ENCODE results near the gene MLX.
"Not testable (repeated sequence)": the region's sequence is repeated elsewhere in the genome, so short reads cannot be mapped to it uniquely, and the experiment has no call there.

The MLX gene

DNA sequence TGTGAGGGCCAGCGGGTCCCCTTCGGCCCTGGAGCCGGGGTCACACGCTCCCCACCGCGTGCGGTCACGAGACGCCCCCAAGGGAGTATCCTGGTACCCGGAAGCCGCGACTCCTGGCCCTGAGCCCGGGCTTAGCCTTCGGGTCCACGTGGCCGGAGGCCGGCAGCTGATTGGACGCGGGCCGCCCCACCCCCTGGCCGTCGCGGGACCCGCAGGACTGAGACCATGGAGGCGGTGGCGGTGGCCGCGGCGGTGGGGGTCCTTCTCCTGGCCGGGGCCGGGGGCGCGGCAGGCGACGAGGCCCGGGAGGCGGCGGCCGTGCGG is 30.9 kb upstream of the MLX start, which contains the start of gene NAGLU:
Gene NAGLU (plus strand): TSS at position 194 of the 324 bp plus-strand sequence. CDS start 32 bp downstream, at position 226.
- peak; percentile 99 for DNase-seq (ENCODE audit: low spot score)
- in situ Hi-C loops (cut with MboI; ENCODE audit: low pct_unique_long_range_greater_than_20kb, low sequenced_read_pairs, unreplicated experiment) = no loop called here
- no peak for TF ChIP-seq CTCF (IDR thresholded peaks at IDR 0.05; ENCODE audit: extremely low read depth, insufficient read depth, missing control alignments)

DNA sequence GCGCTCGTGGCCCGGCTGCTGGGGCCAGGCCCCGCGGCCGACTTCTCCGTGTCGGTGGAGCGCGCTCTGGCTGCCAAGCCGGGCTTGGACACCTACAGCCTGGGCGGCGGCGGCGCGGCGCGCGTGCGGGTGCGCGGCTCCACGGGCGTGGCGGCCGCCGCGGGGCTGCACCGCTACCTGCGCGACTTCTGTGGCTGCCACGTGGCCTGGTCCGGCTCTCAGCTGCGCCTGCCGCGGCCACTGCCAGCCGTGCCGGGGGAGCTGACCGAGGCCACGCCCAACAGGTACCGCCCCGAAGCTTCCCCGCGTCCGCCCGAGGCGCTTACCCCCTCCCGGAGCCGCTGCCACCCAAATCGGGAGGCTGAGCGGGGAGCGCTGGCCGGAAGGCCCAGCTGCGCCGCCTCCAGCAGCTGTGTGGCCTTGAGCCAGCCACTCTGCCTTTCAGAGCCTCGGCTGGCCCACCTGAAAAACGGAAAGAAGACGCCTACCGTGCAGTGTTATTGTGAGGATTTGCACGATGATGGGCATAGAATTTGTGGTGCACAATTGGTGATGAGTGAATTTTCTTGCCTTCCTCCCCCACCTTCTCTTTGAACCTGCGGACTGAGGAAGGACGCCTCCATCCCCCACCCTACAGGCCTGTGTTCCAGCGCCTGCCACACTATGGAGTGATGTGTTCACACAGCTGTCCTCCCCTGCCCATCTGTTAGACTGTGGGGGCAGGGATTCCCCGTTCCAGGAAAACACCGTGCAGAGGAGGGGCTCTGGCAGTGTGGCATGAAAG is 30.3 kb upstream of the MLX start:
- in situ Hi-C loops (cut with MboI; ENCODE audit: low pct_unique_long_range_greater_than_20kb, low sequenced_read_pairs, unreplicated experiment) = no loop called here
- peak; percentile 95 for DNase-seq (ENCODE audit: low spot score)

GRCh38 chr17:42537156-42537805 is 29.6 kb upstream of the MLX start:
- TF ChIP-seq CTCF (IDR thresholded peaks at IDR 0.05; ENCODE audit: extremely low read depth, insufficient read depth, missing control alignments) = no peak
- no peak for DNase-seq (ENCODE audit: low spot score)
- in situ Hi-C loops (cut with MboI; ENCODE audit: low pct_unique_long_range_greater_than_20kb, low sequenced_read_pairs, unreplicated experiment) = no loop called here

More for the DNA sequence above, 30.3 kb upstream of the MLX start:
- TF ChIP-seq CTCF (IDR thresholded peaks at IDR 0.05; ENCODE audit: extremely low read depth, insufficient read depth, missing control alignments) = no peak

DNA sequence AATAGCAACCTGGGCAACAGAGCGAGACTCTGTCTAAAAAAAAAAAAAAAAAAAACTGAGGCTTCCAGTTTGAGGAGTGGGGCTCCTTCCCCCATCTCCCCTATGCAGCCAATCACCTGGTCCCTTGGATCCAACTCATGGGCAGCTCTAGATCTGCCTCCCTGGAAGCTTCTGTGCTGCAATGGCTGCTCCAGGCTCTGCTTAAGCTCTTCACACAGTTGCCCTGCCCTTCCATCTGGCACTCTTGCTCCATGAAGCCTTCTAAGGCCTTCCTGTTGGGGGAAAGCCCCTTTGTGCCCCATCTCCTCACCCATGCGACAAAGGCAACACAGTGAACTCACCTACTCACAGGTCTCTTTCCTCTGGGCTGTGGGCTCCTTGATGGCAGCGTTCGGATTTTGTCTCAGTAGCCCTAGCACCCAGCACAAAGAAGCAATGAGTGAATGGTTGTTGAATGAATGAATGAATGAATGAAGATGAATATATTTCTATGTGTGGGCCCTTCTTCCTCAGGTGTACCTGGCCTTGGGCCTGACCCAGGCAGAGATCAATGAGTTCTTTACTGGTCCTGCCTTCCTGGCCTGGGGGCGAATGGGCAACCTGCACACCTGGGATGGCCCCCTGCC is 29.0 kb upstream of the MLX start:
- TF ChIP-seq CTCF (IDR thresholded peaks at IDR 0.05; ENCODE audit: extremely low read depth, insufficient read depth, missing control alignments) = no peak
- in situ Hi-C loops (cut with MboI; ENCODE audit: low pct_unique_long_range_greater_than_20kb, low sequenced_read_pairs, unreplicated experiment) = no loop called here
- DNase-seq (ENCODE audit: low spot score) = no peak

GRCh38 chr17:42538482-42538881 is 28.4 kb upstream of the MLX start:
- in situ Hi-C loops (cut with MboI; ENCODE audit: low pct_unique_long_range_greater_than_20kb, low sequenced_read_pairs, unreplicated experiment) = no loop called here
- DNase-seq (ENCODE audit: low spot score) = no peak
- TF ChIP-seq CTCF (IDR thresholded peaks at IDR 0.05; ENCODE audit: extremely low read depth, insufficient read depth, missing control alignments) = no peak

DNA sequence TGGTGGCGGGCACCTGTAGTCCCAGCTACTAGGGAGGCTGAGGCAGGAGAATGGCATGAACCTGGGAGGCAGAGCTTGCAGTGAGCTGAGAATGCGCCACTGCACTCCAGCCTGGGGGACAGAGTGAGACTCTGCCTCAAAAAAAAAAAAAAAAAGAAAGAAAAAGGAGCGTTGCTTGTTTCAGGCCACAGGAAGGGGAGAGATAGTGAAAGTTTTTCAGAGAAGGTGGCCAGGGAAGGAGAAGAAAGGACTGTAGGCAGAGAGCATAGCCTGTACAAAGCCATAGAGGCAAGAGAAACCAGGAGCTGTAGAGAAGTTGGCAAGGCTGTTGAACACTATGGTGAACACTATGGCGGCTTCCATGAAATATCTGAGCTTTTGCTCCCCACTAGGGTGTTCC is 26.3 kb upstream of the MLX start:
- DNase-seq (ENCODE audit: low spot score); in situ Hi-C loops (cut with MboI; ENCODE audit: low pct_unique_long_range_greater_than_20kb, low sequenced_read_pairs, unreplicated experiment): not testable (repeated sequence)
